ENCODE measurements around the gene INCENP. TPM values are rescaled to one million over a fixed set of nuclear protein-coding genes. Genes with fewer than 3 reads are reported as not detected.
A peak's percentile ranks its signal among the peaks of the same experiment; 100 is the strongest.
"Not testable (repeated sequence)": the region's sequence is repeated elsewhere in the genome, so short reads cannot be mapped to it uniquely, and the experiment has no call there.

Gene INCENP
- total RNA-seq, 1 experiment from 2014 or later = 164 TPM

DNA sequence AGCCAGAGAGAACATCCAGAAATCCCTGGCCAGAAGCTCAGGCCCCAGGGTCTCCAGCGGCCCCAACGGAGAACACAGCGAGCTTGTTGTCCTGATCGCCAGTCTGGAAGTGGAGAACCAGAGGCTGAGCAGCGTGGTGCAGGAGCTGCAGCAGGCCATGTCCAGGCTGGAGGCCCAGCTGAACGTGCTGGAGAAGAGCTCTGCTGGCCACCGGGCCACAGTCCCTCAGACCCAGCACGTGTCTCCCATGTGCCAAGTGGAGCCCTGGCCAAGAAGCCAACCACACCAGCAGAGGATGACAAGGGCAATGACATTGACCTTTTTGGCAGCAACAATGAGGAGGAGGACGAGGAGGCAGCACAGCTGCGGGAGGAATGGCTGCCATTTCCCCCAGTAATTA is 45.6 kb downstream of the INCENP start:
- DNase-seq (ENCODE audit: low spot score) = no peak

DNA sequence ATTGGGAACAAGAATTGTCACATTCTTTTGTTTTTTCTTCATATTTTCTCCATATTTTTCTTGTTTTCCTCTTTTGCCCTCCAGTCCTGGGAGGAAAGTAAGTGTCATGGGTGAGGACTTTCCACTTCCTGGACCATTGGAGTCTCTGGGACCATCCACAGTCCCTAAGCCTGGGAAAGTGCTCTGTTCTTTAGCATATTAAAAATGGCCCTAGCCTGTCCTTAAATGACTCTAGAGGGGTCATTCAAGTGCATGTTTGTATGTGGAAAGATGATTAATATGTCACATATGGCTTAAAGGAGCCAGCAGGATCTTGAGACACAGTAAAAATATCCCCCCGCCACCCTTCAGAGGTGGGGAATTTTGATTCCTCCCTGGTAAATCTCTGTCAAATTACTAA is 46.1 kb downstream of the INCENP start:
- DNase-seq (ENCODE audit: low spot score) = no peak

DNA sequence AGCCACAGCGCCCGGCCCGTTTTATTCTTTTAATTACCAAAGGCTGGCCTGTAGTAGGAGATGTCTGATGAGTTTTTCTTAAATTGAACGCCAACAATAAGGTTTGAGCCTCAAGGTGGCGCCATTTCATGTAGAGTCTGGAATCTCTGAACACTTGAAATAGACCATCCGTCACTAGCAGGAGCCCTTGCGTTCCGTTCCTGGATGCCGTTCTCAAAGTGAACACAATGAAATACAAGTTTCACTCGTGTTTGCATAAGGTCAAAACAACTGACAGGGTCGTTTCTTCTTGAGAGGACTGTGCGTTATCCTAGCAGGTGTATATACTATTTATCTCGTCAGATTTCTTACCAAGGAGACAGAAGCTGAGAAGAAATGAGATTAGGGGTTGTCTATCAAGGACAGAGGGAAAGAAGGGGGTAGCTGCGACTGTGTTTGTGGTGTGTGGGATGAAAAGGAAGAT is 47.5 kb downstream of the INCENP start:
- peak; percentile 99 for DNase-seq (ENCODE audit: low spot score)

DNA sequence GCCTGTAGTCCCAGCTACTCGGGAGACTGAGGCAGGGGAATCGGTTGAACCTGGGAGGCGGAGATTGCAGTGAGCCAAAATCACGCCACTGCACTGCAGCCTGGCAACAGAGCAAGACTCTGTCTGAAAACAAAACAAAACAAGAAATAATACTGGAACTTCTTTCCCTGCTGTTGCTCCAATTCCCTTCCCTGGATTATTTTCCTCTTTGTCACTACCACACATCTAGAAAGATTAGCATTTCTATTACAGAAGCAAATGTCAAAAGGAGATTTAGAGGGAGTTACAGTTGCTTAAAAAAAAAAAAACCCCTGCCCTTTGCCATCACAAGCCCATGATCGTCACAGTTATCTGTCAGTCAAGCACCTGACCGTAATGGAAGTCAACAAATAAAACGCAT is 48.5 kb downstream of the INCENP start:
- no peak for DNase-seq (ENCODE audit: low spot score)

DNA sequence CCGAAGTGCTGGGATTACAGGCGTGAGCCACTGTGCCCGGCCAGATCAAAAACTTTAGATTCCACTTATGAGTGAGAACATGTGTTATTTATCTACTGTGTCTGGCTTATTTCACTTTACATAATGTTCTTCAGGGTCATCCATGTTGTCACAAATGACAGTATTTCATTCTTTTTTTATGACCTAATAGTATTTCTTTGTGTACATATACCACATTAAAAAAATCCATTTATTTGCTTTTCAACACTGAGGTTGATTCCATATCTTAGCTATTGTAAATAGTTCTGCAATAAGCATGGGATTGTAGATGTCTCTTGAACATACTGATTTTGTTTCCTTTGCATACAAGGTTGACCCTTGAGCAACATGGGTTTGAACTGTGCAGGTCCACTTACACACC is 53.0 kb downstream of the INCENP start:
- no peak for DNase-seq (ENCODE audit: low spot score)

DNA sequence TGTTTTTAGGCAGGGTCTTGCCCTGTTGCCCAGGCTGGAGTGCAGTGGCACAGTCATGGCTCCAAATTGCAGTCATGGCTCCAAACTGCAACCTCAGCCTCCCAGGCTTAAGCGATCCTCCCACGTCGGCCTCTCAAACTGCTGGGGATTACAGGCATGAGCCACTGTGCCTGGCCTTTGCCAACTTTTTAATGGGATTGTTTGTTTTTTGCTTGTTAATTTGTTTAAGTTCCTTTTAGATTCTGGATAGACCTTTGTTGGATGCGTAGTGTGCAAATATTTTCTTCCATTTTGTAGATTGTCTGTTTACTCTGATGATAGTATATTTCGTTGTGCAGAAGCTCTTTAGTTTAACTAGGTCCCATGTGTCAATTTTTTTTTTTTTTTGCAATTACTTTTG is 56.2 kb downstream of the INCENP start:
- DNase-seq (ENCODE audit: low spot score) = no peak

DNA sequence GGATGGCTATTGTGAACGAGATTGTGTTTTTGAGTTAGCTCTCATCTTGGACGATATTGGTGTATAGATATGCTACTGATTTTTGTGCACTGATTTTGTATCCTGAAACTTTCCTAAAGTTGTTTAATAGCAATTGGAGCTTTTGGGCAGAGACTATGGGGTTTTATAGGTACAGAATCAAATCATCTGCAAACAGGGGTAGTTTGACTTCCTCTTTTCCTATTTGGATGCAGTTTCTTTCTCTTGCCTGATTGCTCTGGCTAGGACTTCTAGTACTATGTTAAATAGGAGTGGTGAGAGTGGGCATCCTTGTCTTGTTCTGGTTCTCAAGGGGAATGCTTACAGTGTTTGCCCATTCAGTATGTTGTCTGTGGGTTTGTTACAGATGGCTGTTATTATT is 57.3 kb downstream of the INCENP start:
- no peak for DNase-seq (ENCODE audit: low spot score)

DNA sequence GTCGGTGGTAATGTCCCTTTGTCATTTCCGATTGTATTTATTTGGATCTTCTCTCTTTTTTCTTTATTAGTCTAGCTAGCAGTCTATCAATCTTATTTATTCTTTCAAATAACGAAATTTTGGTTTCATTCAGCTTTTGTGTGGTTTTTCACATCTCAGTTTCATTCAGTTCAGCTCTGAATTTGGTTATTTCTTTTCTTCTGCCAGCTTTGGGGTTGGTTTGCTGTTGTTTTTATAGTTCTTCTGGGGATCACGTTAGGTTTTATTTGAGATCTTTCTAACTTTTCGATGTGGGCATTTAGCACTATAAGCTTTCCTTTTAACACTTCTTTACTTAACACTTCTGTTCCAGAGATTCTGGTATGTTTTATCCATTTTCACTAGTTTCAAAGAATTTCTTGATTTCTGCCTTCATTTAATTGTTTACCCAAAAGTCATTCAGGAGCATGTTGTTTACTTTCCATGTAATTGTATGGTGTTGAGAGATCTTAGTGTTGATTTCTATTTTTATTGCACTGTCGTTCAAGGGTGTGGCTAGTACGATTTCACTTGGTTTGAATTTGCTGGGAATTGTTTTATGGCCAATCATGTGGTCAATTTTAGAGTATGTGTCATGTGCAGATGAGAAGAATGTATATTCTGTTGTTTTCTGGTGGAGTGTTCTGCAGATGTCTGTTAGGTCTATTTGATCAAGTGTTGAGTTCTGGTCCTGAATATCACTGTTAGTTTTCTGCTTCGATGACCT is 58.5 kb downstream of the INCENP start:
- no peak for DNase-seq (ENCODE audit: low spot score)

DNA sequence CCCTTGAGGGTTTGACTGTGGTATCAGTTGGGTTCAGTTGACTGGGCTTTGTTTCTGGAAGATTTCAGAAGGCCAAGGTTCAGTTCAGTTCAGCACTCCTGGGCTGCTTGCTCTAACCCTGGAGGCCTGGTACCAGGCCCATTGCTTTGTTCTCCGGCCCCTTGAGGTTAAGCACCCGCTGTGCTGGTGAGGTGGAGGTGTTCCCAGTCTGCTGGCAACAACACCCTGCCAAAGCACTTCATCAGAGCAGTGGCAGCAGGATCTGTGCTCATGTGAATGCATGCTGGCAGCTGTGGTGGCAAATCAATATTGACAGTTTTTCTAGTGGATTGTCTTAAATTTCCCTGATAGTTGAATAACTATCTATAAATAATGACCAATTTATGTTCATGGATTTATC is 62.4 kb downstream of the INCENP start:
- no peak for DNase-seq (ENCODE audit: low spot score)

DNA sequence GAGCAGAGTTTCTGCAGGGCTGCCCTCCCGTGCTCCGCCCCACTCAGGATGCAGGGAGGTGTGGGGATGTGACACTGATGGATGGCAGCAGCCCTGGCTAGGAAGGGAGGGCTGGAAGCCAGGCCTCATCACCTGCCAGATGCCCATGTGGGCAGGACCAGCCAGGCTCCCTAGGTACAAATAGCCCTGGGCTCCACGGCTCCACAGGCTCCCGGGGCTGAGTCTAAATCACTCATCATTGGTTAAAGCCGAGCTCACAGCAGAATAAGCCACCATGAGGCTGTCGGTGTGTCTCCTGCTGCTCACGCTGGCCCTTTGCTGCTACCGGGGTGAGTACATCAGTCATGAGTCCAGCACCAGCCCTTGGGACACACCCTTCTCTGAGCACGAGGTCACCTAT is 66.2 kb downstream of the INCENP start, which contains the start of gene SCGB1D1:
Gene SCGB1D1, plus strand, starts transcription at position 206 of the 400 bp plus-strand sequence. Its CDS starts 69 bp downstream, at position 275.
- no peak for DNase-seq (ENCODE audit: low spot score)

DNA sequence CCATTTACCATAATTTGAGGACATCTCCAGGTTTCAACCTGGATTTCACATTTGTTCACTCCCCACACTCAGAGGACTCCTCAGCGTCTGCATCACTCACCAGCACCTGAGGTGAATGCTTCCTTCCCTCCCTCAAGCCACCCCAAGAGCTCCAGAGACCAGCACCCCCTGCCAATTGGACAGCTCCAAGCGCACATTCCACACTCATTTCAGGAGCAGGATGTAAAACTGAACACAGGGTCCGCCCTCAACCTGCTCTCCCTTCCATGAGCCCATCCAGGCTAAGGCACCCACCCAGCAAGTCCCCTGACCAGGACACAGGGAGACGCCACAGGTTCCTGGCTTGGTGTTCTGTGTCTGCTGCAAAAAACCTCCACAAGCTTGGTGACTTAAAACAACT is 70.1 kb downstream of the INCENP start:
- peak; percentile 12 for DNase-seq (ENCODE audit: low spot score)

DNA sequence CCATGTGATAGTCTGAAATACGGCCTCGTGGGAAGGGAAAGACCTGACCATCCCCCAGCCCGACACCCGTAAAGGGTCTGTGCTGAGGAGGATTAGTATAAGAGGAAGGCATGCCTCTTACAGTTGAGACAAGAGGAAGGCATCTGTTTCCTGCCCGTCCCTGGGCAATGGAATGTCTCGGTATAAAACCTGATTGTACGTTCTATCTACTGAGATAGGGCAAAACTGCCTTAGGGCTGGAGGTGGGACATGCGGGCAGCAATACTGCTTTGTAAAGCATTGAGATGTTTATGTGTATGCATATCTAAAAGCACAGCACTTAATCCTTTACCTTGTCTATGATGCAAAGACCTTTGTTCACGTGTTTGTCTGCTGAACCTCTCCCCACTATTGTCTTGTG is 71.2 kb downstream of the INCENP start:
- DNase-seq (ENCODE audit: low spot score) = not testable (repeated sequence)

DNA sequence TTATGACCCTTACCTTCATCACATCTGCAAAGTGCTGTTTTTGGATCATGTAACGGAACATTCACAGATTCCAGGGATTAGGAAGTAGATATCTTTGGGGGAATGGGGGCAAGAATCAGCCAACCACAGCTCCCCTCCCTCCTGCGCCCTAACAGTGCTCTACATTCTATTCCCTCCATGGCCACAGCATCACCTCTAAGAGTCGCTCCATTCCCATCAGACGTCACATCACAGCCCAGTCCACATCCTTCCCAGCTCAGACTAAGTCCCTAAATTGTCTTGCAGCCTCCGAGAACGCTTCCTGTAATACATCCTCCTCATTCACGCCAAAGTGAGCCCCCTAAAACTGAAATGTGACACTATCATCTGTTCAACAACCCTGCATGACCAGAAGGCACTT is 72.1 kb downstream of the INCENP start:
- DNase-seq (ENCODE audit: low spot score) = no peak

DNA sequence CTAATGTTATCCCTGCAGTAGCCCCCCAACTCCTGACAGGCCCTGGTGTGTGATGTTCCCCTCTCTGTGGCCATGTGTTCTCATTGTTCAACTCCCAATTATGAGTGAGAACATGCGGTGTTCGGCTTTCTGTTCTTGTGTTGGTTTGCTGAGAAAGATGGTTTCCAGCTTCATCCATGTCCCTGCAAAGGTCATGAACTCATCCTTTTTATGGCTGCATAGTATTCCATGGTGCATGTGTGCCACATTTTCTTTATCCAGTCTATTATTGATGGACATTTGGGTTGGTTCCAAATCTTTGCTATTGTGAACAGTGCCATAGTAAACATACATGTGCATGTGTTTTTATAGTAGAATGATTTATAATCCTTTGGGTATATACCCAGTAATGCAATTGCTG is 73.6 kb downstream of the INCENP start:
- not testable (repeated sequence) for DNase-seq (ENCODE audit: low spot score)

DNA sequence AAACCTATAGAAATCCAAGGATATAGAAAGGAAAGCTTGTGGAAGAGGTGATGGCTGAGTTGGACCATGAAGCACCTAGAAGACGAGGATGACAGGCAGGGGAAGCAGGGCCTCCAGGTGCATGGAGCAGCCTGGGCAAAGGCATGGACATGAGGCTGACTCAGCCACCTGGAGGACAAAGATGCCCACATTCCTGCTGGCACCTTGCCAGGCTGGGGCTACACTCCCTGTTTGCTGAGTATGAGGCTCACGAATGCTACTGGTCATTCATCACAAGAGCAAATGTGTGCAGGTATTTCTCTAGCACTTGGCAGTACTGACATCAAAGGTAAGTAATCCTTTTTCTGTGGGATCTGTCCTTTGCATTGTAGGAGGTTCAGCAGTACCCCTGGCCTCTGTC is 77.6 kb downstream of the INCENP start:
- DNase-seq (ENCODE audit: low spot score) = peak; percentile 48

Other genes starting within 250 kb of the INCENP start
- 42.2 and 44.0 TPM in 2 replicates for gene FADS3, start 232.5 kb upstream of the INCENP start, total RNA-seq (2014; rRNA removed; shearing (Covaris generic))
- 1.6 TPM in 1 of 2 replicates, not detected in the other for gene RAB3IL1, start 206.4 kb upstream of the INCENP start, total RNA-seq (2014; rRNA removed; shearing (Covaris generic))
- gene BEST1, start 173.7 kb upstream of the INCENP start, total RNA-seq (2014; rRNA removed; shearing (Covaris generic)) = 0.46 TPM in 1 of 2 replicates, not detected in the other
- gene FTH1, start 156.4 kb upstream of the INCENP start, total RNA-seq (2014; rRNA removed; shearing (Covaris generic)) = 1,803 and 2,077 TPM in 2 replicates
- not detected in 2 replicates for gene SCGB1D1, start 66.2 kb downstream of the INCENP start, total RNA-seq (2014; rRNA removed; shearing (Covaris generic))
- not detected in 2 replicates for gene SCGB2A1, start 84.7 kb downstream of the INCENP start, total RNA-seq (2014; rRNA removed; shearing (Covaris generic))
- not detected in 2 replicates for gene SCGB1D2, start 118.2 kb downstream of the INCENP start, total RNA-seq (2014; rRNA removed; shearing (Covaris generic))
- not detected in 2 replicates for gene SCGB2A2, start 146.1 kb downstream of the INCENP start, total RNA-seq (2014; rRNA removed; shearing (Covaris generic))
- gene SCGB1D4, start 175.1 kb downstream of the INCENP start, total RNA-seq (2014; rRNA removed; shearing (Covaris generic)) = not detected in 2 replicates
- 38.6 and 60.6 TPM in 2 replicates for gene ASRGL1, start 213.4 kb downstream of the INCENP start, total RNA-seq (2014; rRNA removed; shearing (Covaris generic))

Data from HT-29 (cell line).